GM19240 (cell line): Measurements from ENCODE around the gene KCNIP3.
A peak's percentile ranks its signal among the peaks of the same experiment; 100 is the strongest.

Source experiments
- DNase-seq: peaks from one replicate; pipeline ENCODE4 v3.0.0; 2011; ENCODE audit warnings: low spot score; ENCODE audit not compliant: insufficient read length

Gene KCNIP3

GRCh38 chr2:95327861-95328260, 30.7 kb downstream of the KCNIP3 start:
- DNase-seq, result no peak

GRCh38 chr2:95328358-95329125, 31.4 kb downstream of the KCNIP3 start:
- DNase-seq, result no peak

- DNase-seq, result no peak
These were observed 32.3 kb downstream of the KCNIP3 start for GRCh38 chr2:95329401-95329800.

- no peak for DNase-seq
These were observed 33.0 kb downstream of the KCNIP3 start for GRCh38 chr2:95329891-95330793.

GRCh38 chr2:95330794-95331338, 33.7 kb downstream of the KCNIP3 start:
- no peak for DNase-seq

- no peak for DNase-seq
These were observed 34.5 kb downstream of the KCNIP3 start for GRCh38 chr2:95331606-95332005.

GRCh38 chr2:95332036-95332435, 34.9 kb downstream of the KCNIP3 start:
- no peak for DNase-seq

- DNase-seq, result no peak
These were observed 35.9 kb downstream of the KCNIP3 start for GRCh38 chr2:95333056-95333455.

- no peak for DNase-seq
These were observed 36.8 kb downstream of the KCNIP3 start for GRCh38 chr2:95333888-95334338.

- DNase-seq, result no peak
These were observed 37.9 kb downstream of the KCNIP3 start for GRCh38 chr2:95334916-95335641.

GRCh38 chr2:95336406-95336805, 39.3 kb downstream of the KCNIP3 start:
- no peak for DNase-seq

- DNase-seq, result no peak
These were observed 40.7 kb downstream of the KCNIP3 start for GRCh38 chr2:95337829-95338228.

- DNase-seq, result no peak
These were observed 45.6 kb downstream of the KCNIP3 start for GRCh38 chr2:95342556-95343320.

GRCh38 chr2:95343429-95344214, 46.5 kb downstream of the KCNIP3 start:
- DNase-seq, result no peak

- no peak for DNase-seq
These were observed 47.1 kb downstream of the KCNIP3 start for GRCh38 chr2:95344215-95344583.

GRCh38 chr2:95344656-95345055, 47.5 kb downstream of the KCNIP3 start:
- no peak for DNase-seq

GRCh38 chr2:95345081-95345562, 48.0 kb downstream of the KCNIP3 start:
- no peak for DNase-seq

- DNase-seq, result peak; percentile 67
These were observed 48.5 kb downstream of the KCNIP3 start for GRCh38 chr2:95345563-95346230.

GRCh38 chr2:95346231-95346737, 49.1 kb downstream of the KCNIP3 start:
- DNase-seq, result no peak
